ENCODE measurements around the gene EGFLAM.

DNA sequence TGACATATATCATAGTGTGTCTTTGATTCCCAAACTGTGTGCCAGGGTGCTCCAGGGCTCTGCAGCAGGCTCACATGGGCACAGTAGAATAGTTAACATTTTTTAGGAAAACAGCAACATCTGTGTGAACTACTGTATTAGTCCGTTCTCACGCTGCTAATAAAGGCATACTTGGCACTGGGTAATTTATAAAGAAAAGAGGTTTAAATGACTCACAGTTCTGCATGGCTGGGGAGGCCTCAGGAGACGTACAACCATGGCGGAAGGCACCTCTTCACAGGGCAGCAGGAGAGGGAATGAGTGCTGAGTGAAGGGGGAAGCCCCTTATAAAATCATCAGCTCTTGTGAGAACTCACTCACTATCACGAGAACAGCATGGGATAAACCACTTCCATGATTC is 82.7 kb downstream of the EGFLAM start:
- TF ChIP-seq CTCF (IDR thresholded peaks at IDR 0.05): no peak
- no peak for TF ChIP-seq POLR2A (IDR thresholded peaks at IDR 0.05)

All from heart left ventricle (tissue), 13 donors.